ENCODE measurements around the gene EGLN2.
"Not testable (repeated sequence)": the region's sequence is repeated elsewhere in the genome, so short reads cannot be mapped to it uniquely, and the experiment has no call there.

EGLN2 gene

DNA sequence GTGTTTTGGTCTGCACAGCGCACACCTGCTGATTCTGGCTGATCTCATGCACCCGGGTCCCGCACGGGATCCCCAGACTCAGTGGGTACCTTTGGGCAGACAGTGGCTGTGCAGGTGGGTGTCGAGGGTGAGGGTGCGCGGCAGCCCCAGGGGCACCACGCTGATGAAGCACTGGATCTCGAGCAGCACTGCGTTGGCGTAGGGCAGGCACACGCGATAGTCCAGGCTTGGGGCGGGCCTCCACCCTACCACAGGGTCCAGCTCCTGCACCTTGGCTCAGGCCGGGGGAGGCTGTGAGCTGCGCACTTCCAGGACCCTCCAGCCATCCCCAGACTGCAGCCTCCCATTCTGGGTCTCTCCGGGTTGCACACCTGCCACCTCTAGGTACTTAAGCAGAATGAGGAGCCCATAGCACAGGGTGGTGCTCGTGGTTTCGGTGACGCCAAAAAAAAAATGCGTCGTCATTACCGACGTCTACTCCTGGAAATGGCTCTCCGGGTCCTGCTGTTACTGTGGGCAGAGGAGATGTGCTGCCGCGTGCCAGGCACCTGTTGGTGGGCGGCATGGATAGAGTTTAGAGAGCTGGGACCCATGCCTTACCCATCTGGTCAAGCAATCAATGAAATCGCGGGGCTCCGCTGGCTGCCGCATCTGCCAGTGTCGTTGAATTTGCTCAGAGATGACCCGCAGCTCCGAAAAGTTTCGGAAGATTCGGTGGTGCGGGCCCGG is 10.5 kb downstream of the EGLN2 start:
- peak overlapping the region; percentile 88 for H3K27ac ChIP-seq
- DNase-seq (ENCODE audit: low spot score): no peak
- POLR2A ChIA-PET (ENCODE audit: low non-redundant PET): interaction anchor here (0.6 kb wide), 1 partner anchor 89 kb away, joined by 3 read pairs; no protein-coding TSS in a partner anchor
- CTCF ChIA-PET: no interaction called here
- TF ChIP-seq, protein P1, sequence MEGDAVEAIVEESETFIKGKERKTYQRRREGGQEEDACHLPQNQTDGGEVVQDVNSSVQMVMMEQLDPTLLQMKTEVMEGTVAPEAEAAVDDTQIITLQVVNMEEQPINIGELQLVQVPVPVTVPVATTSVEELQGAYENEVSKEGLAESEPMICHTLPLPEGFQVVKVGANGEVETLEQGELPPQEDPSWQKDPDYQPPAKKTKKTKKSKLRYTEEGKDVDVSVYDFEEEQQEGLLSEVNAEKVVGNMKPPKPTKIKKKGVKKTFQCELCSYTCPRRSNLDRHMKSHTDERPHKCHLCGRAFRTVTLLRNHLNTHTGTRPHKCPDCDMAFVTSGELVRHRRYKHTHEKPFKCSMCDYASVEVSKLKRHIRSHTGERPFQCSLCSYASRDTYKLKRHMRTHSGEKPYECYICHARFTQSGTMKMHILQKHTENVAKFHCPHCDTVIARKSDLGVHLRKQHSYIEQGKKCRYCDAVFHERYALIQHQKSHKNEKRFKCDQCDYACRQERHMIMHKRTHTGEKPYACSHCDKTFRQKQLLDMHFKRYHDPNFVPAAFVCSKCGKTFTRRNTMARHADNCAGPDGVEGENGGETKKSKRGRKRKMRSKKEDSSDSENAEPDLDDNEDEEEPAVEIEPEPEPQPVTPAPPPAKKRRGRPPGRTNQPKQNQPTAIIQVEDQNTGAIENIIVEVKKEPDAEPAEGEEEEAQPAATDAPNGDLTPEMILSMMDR (conservative IDR thresholded peaks at IDR 0.05; ENCODE audit: low read depth): no peak

DNA sequence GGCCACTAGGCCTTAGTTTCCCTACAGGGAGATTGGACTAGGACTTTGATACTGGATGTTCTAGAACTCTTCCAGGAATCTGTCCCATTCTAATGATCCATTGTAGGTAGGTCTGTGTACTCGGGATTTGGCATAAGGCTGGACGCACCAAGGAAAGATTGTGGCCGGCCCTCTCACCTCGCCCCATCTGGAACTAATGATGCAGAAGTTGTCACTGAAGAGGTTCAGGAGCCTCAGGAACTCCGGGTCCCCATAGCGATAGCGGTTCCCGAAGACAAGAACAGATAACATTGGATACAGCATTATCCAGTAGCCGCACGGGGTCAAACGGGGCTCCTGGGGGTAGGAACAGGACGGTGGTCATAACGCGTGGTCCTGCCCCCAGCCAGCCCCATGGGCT is 11.2 kb downstream of the EGLN2 start:
- peak overlapping the region; percentile 88 for H3K27ac ChIP-seq
- TF ChIP-seq, protein P1 (conservative IDR thresholded peaks at IDR 0.05; ENCODE audit: low read depth): no peak
- no peak for DNase-seq (ENCODE audit: low spot score)
- CTCF ChIA-PET: no interaction called here
- POLR2A ChIA-PET (ENCODE audit: low non-redundant PET): no interaction called here

DNA sequence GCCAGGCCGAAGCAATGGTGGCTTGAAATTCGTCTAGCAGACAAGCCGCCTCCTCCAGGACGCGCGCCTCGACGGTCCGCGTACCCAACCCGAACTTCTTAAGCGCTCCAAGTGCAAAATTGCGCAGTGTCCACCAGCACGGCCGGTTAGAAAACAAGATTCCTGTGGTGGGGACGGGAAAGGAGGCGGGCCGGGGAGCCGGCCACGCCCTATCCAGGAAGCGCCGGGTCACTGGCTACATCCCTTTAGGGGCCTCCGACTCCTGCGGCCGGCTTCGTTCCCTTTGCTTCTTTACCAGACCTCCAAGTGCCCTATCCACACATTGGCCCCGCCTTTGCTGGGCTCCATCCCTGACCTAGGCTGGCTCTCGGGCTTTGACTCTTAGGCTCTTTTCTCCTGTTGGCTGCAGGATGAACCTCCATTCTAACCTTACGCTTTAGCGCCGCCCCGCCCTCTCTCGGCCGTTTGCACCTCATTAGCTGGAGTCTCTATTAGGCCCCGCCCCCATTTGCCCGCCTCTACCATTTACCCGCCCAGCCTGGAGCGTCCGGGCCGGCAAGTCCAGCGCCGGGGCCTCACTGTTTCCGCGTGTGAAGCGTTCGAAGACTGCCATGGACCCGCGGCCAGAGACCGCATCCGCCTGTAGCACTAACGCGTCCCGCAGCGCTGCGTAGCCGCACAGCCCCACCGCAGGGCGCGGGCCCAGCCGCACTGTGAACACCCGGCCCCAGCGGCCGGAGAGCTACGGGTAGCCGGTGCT is 11.8 kb downstream of the EGLN2 start:
- DNase-seq (ENCODE audit: low spot score): peak; percentile 34
- POLR2A ChIA-PET (ENCODE audit: low non-redundant PET); CTCF ChIA-PET: not testable (repeated sequence)
- H3K27ac ChIP-seq: peak overlapping the region; percentile 88

DNA sequence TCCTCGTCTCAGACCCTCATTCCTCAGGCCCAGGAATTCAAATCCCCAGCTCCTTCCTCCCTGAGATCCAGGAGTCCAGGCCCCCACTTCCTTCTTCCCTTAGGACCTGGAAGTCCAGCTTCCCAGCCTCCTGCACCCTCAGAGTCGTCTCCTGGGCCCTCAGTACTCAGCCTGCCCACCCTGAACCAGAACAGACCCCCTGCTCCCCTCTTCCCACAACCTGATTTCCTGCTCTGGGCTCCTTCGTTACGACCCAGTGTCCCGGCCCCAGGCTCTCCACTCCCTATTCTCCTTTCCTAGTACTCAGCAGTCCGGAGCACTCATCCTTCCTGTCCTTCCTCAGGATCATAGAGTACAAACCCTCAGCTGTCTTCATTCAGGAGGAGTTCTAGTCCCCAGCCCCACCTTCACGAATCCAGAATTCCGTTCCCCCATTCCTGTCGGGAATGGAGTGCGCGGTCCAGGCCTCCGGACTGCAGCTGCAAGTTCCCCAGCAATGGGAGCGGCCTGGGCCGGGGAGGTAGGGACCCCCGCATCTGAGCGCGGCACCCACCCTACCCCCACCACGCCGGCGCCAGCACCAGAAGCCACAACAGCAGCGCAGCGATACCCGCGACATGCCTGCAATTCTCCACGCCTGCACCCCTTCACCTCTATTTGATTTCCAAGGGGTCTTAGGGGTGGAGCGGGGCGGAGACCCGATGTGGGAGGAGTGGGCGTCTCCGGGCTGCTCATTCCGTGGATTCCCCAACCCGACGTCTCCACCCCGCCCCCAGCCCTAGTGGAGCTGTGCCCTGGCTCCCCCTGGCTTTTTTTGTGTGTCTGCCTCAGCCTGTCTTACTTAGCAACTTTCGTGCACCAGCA is 12.7 kb downstream of the EGLN2 start:
- DNase-seq (ENCODE audit: low spot score): no peak
- ChIA-PET CTCF (no interaction called here), POLR2A (ENCODE audit: low non-redundant PET) (no interaction called here)
- H3K27ac ChIP-seq: peak overlapping the region; percentile 88
- TF ChIP-seq, protein P1 (conservative IDR thresholded peaks at IDR 0.05; ENCODE audit: low read depth): no peak

DNA sequence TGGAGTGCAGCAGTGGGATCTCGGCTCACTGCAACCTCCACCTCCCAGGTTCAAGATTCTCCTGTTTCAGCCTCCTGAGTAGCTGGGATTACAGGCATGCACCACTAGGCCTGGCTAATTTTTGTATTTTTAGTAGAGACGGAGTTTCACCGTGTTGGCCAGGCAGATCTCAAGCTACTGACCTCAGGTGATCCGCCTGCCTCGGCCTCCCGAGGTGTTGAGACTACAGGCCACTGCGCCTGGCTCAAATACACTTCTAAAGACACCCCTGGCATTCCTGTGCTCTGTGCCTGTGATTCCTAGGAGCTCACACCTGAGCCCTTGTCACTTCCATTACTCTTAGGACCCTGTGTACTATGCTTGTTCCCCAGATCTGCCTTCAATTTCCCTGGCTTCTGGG is 13.6 kb downstream of the EGLN2 start:
- DNase-seq (ENCODE audit: low spot score); POLR2A ChIA-PET (ENCODE audit: low non-redundant PET); CTCF ChIA-PET: not testable (repeated sequence)
- H3K27ac ChIP-seq: peak overlapping the region; percentile 88

DNA sequence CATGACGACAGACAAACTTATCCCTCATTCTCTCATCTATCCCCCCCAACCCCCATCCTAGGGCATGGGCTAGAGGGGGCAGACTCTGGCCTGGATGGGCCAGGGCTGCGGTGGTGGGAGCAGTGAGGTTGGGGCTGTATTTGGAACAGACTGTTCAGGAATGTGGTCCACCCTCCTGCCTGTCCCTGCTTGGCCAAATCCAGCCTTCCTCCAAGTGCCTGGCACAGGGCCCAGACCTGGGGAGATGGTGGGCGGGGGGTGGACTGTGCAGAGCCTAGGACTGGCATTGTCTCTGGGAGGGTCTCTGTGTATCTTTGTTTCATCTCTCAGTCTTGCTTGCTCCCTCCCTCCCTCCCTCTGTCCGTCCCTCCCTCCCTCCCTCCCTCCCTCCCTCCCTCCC is 14.2 kb downstream of the EGLN2 start:
- DNase-seq (ENCODE audit: low spot score): no peak
- POLR2A ChIA-PET (ENCODE audit: low non-redundant PET): no interaction called here
- TF ChIP-seq, protein P1 (conservative IDR thresholded peaks at IDR 0.05; ENCODE audit: low read depth): no peak
- CTCF ChIA-PET: no interaction called here
- peak overlapping the region; percentile 88 for H3K27ac ChIP-seq

DNA sequence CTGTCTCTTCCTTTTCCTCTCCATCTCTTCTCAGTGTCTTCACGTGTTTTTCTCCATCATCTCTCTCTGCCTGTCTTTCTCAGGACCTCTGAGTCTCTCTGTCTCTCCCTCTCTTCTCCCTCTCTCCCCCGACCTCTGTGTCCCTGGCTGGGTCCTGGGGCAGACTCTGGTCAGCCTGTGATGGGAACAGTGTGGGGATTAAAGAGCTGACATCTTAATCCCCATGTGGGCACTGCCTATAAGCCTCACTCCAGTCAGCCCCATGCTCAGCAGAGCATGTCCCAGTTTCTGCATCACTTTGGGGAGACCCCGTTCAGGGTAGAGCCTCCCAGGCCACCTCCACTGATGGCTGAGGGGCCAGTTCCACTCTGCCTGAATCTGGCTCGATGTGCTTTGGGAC is 16.2 kb downstream of the EGLN2 start:
- POLR2A ChIA-PET (ENCODE audit: low non-redundant PET): no interaction called here
- DNase-seq (ENCODE audit: low spot score): no peak

More for the DNA sequence above, 16.2 kb downstream of the EGLN2 start:
- H3K27ac ChIP-seq: no peak overlapping the region
- TF ChIP-seq, protein P1 (conservative IDR thresholded peaks at IDR 0.05; ENCODE audit: low read depth): no peak
- CTCF ChIA-PET: interaction anchor here (0.7 kb wide), 1 partner anchor 478 kb away, joined by 4 read pairs; no protein-coding TSS in a partner anchor

Measured in RWPE1 (cell line).